WERI-Rb-1 (cell line): ENCODE results near the gene GRIK4.

Experiments used
- DNase-seq: peaks from one replicate; pipeline ENCODE4 v3.0.0-alpha.2; 2020
- H3K27ac ChIP-seq: fragments of 250-450 bp; sonication (Bioruptor Pico); 2 replicates; pipeline ENCODE4 v1.5.1; 2020; ENCODE audit warnings: mild to moderate bottlenecking, moderate library complexity
- H3K27me3 ChIP-seq: fragments of 250-450 bp; sonication (Bioruptor Pico); 2 replicates; pipeline ENCODE4 v1.5.1; 2021; ENCODE audit warnings: mild to moderate bottlenecking, low read depth, moderate library complexity; ENCODE audit not compliant: insufficient read depth, severe bottlenecking
- H3K36me3 ChIP-seq: fragments of 250-450 bp; sonication (Bioruptor Pico); 2 replicates; pipeline ENCODE4 v1.5.1; 2020; ENCODE audit warnings: mild to moderate bottlenecking, moderate library complexity
- H3K4me3 ChIP-seq: 2 replicates; pipeline ENCODE4 v1.5.1; 2011; ENCODE audit warnings: low read depth, mild to moderate bottlenecking, control low read depth, low read length
- H3K9me3 ChIP-seq: fragments of 250-450 bp; sonication (Bioruptor Pico); 2 replicates; pipeline ENCODE4 v1.5.1; 2021; ENCODE audit warnings: mild to moderate bottlenecking, moderate library complexity; ENCODE audit not compliant: severe bottlenecking
- TF ChIP-seq, protein P1 (sequence below): IDR thresholded peaks from 2 replicates; pipeline ENCODE4 v1.5.1; 2011; ENCODE audit warnings: low read depth, mild to moderate bottlenecking, control low read depth, inconsistent platforms, low read length

GRIK4 gene

DNA sequence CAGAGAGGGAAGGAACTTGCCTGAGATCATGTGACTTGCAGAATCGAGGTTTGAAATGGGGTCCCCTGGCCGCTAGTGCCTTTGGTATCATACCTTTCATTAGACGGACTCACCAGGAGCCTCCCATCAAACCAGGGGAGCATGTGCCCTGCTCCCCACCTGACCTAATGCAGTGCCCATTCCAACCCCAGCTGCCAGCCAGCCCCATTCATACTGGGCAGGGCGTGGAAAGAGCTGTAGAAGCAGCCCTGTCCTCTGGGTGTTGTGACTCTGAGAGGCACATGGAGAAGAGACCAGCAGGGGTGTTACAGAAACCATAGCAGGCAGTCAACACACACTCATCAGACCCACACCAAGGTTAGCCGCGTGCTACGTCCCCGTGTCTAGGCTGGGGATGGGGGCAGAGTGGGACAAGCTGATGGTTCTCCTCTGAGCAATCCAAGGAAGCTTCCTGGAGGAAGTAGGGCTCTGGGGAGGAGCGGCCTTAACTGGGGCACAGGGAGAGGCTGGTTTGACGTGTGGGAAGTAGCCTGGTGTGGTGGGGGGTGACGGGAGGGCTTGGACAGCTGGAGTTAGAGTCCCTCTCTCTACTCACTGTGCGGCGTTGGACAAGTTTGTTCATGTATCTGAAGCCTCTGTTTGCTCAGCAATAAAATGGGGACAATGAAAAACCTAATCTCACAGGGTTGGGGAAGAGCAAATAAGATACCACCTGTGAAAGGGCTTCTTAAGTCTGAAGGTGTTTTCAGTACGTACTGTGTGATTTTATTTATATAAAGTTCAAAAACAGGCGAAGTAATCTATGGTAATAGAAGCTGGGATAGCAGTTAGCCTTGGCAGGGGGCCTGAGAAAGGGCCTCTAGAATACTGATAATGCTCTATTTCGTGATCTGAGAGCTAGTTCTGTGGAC, 14.0 kb downstream of the GRIK4 start:
- DNase-seq, result no peak
- H3K36me3 ChIP-seq, result no peaks in the 10 kb centered on the region
- no peaks in the 10 kb centered on the region for H3K27me3 ChIP-seq

GRCh38 chr11:120526241-120526640, 14.7 kb downstream of the GRIK4 start:
- DNase-seq, result no peak
- Histone ChIP-seq H3K27ac (no peak overlapping the region), H3K4me3 (no peak overlapping the region), H3K9me3 (no peaks in the 10 kb centered on the region), H3K27me3 (no peaks in the 10 kb centered on the region), H3K36me3 (no peaks in the 10 kb centered on the region)
- TF ChIP-seq, protein P1, sequence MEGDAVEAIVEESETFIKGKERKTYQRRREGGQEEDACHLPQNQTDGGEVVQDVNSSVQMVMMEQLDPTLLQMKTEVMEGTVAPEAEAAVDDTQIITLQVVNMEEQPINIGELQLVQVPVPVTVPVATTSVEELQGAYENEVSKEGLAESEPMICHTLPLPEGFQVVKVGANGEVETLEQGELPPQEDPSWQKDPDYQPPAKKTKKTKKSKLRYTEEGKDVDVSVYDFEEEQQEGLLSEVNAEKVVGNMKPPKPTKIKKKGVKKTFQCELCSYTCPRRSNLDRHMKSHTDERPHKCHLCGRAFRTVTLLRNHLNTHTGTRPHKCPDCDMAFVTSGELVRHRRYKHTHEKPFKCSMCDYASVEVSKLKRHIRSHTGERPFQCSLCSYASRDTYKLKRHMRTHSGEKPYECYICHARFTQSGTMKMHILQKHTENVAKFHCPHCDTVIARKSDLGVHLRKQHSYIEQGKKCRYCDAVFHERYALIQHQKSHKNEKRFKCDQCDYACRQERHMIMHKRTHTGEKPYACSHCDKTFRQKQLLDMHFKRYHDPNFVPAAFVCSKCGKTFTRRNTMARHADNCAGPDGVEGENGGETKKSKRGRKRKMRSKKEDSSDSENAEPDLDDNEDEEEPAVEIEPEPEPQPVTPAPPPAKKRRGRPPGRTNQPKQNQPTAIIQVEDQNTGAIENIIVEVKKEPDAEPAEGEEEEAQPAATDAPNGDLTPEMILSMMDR, result no peak

More for the DNA sequence above, 14.0 kb downstream of the GRIK4 start:
- Histone ChIP-seq H3K4me3 (no peak overlapping the region), H3K27ac (no peak overlapping the region), H3K9me3 (no peaks in the 10 kb centered on the region)
- TF ChIP-seq, protein P1, result no peak

DNA sequence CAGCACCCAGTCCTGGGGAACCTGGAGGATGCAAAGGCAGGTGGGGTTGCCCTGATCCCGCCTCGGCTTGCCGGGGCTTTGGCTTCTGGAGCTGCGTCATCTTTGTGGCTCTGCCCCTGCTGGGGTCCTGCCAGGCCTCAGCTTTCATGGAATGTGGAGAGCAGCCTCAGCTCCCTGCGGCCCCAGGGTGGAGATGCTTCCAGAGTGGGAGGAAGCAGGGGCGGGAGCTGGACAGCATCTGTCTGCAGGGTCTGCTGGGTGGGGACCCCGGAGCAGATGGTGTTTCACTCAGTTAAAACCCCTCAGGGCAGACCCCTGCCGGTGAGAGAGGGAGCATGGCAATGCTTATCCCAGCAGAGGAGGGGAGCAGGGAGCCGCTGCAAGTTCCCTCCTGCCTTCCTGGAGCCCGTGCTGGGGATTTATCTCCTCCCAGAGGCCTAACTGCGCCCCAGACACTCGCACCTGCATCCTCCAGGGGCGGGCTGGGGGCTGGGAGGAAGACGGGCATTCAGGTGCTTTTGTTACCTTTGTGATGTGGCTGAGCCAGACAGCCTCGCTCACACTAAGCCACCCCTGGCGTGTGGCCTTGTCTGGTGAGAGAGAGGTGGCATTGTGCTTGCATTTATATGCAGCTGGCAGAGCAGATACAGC, 15.7 kb downstream of the GRIK4 start:
- DNase-seq, result peak; percentile 42
- H3K9me3 ChIP-seq, result no peaks in the 10 kb centered on the region
- H3K36me3 ChIP-seq, result no peaks in the 10 kb centered on the region
- H3K27ac ChIP-seq, result no peak overlapping the region
- TF ChIP-seq, protein P1, result peak; percentile 40; the same call in 1 of the 2 replicates
- H3K4me3 ChIP-seq, result no peak overlapping the region
- H3K27me3 ChIP-seq, result no peaks in the 10 kb centered on the region

- TF ChIP-seq, protein P1, result no peak
- H3K27ac ChIP-seq, result no peak overlapping the region
- H3K36me3 ChIP-seq, result no peaks in the 10 kb centered on the region
- no peak for DNase-seq
- no peak overlapping the region for H3K4me3 ChIP-seq
- H3K9me3 ChIP-seq, result no peaks in the 10 kb centered on the region
- no peaks in the 10 kb centered on the region for H3K27me3 ChIP-seq
Observed at GRCh38 chr11:120528749-120529148, 17.2 kb downstream of the GRIK4 start.

DNA sequence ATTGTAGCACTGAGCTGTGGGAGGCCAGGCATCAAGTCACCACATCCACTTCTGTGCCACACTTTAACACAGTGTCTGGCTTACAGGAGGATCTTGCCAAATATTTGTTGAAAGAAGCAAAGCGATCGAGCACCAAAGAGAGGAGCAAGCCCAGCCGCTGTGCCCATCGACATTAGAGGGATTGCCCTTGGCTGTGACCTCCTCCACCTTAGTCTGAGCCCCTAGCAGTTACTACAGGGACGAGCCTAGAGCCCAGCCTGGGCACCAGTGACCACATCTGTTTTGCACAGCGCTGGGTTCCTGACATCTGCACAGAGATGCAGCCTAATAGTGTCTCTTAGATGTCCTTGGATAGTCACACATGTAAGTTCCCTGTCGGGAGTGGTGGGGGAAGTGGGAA, 17.7 kb downstream of the GRIK4 start:
- H3K4me3 ChIP-seq, result no peak overlapping the region
- TF ChIP-seq, protein P1, result no peak
- DNase-seq, result no peak
- H3K36me3 ChIP-seq, result no peaks in the 10 kb centered on the region
- H3K27me3 ChIP-seq, result no peaks in the 10 kb centered on the region
- H3K9me3 ChIP-seq, result no peaks in the 10 kb centered on the region
- no peak overlapping the region for H3K27ac ChIP-seq
